HCT116 (cell line): ENCODE measurements around the gene B3GNT5. TPM values are rescaled to one million over a fixed set of nuclear protein-coding genes. Genes with fewer than 3 reads are reported as not detected.

Experiments used
- ATAC-seq: fragments of 200-7000 bp; cut with Tn5 transposase; 2 replicates; pipeline ENCODE4 v1.9.1; 2020; ENCODE audit warnings: mild to moderate bottlenecking, moderate library complexity
- BruUV-seq: library from RNA; stranded (reverse); fragments of 400-500 nt; replicated peaks from 2 replicates; lab custom pipeline; 2021; lab: Mats Ljungman, UMichigan
- CTCF ChIA-PET: fragments of 300-600 bp; sonication (Branson Sonifier 250); formaldehyde crosslinking; loops from one replicate; lab custom pipeline; 2021; ENCODE audit warnings: antibody characterized with exemption; lab: Charles Lee
- POLR2A ChIA-PET: fragments of 300-600, 350-600 bp; sonication (Branson Sonifier 250); formaldehyde crosslinking; loops from one replicate; lab custom pipeline; 2021; ENCODE audit warnings: antibody characterized with exemption; lab: Charles Lee
- RAD21 ChIA-PET, 2 experiments: fragments of 300-600 bp; sonication (Branson Sonifier 250); formaldehyde crosslinking; loops; one replicate each; lab custom pipeline; 2023; ENCODE audit warnings: low total read pairs in 2 of 2; ENCODE audit not compliant: uncharacterized antibody in 2 of 2, unreplicated experiment in 2 of 2, low non-redundant PET in 1 of 2; lab: Charles Lee
- DNase-seq: peaks from one replicate; pipeline ENCODE4 v3.0.0-alpha.2; 2010; ENCODE audit warnings: low read depth, low spot score
- H2AFZ ChIP-seq: fragments of 200-600 bp; shearing (Covaris generic), sonication (generic); 2 replicates; pipeline ENCODE4 v1.6.1; 2017; ENCODE audit warnings: low read depth, mixed run types, mixed read lengths, antibody characterized with exemption, low read length; ENCODE audit not compliant: poor library complexity, severe bottlenecking
- H3K27ac ChIP-seq: 2 replicates; pipeline ENCODE4 v1.5.1; 2012; ENCODE audit warnings: low read depth, low read length
- H3K27me3 ChIP-seq: fragments of 200-600 bp; sonication (generic); 2 replicates; pipeline ENCODE4 v1.6.1; 2016; ENCODE audit warnings: mixed run types, low read length, mixed read lengths; ENCODE audit not compliant: insufficient read depth
- H3K36me3 ChIP-seq, 2 experiments: fragments of 200-500 bp in 1 of 2; fragments of 200-600 bp in 1 of 2; sonication (Bioruptor generic) in 1 of 2; sonication (generic) in 1 of 2; 2 replicates each; pipeline versions ENCODE4 v1.5.1 to v1.6.1; 2014 to 2016; ENCODE audit warnings: low read length in 2 of 2, inconsistent platforms in 1 of 2, mixed read lengths in 1 of 2, mixed run types in 1 of 2; ENCODE audit not compliant: insufficient read depth in 2 of 2, control insufficient read depth in 1 of 2
- H3K4me1 ChIP-seq, 2 experiments: fragments of 200-600 bp in 1 of 2; sonication (generic) in 1 of 2; 2 replicates each; pipeline versions ENCODE4 v1.5.1 to v1.6.1; 2012 to 2017; ENCODE audit warnings: low read length in 2 of 2, inconsistent platforms in 1 of 2, mild to moderate bottlenecking in 1 of 2, mixed read lengths in 1 of 2, mixed run types in 1 of 2, moderate library complexity in 1 of 2; ENCODE audit not compliant: insufficient read depth in 2 of 2, control insufficient read depth in 1 of 2
- H3K4me2 ChIP-seq: fragments of 200-600 bp; sonication (generic); 2 replicates; pipeline ENCODE4 v1.6.1; 2017; ENCODE audit warnings: mixed run types, low read length, mixed read lengths
- H3K4me3 ChIP-seq, 2 experiments: fragments of 200-600 bp in 1 of 2; sonication (generic) in 1 of 2; replicated peaks in 1 of 2; 2 replicates each; pipeline ENCODE4 v1.5.1; 2011 to 2016; ENCODE audit warnings: low read length in 2 of 2, control low read depth in 1 of 2, low read depth in 1 of 2, mild to moderate bottlenecking in 1 of 2, mixed read lengths in 1 of 2, mixed run types in 1 of 2
- H3K79me2 ChIP-seq: fragments of 200-600 bp; sonication (generic); 2 replicates; pipeline ENCODE4 v1.6.1; 2017; ENCODE audit warnings: mild to moderate bottlenecking, mixed run types, low read length, moderate library complexity, mixed read lengths; ENCODE audit not compliant: insufficient read depth
- H3K9ac ChIP-seq: fragments of 200-600 bp; sonication (generic); 2 replicates; pipeline ENCODE4 v1.6.1; 2016; ENCODE audit warnings: low read length, mixed read lengths
- H3K9me2 ChIP-seq: fragments of 200-600 bp; sonication (generic), shearing (Covaris generic); 2 replicates; pipeline ENCODE4 v1.6.1; 2017; ENCODE audit warnings: mixed run types, mild to moderate bottlenecking, moderate library complexity; ENCODE audit not compliant: insufficient read depth
- H3K9me3 ChIP-seq, 2 experiments: fragments of 200-500 bp in 1 of 2; fragments of 200-600 bp in 1 of 2; sonication (Bioruptor generic) in 1 of 2; sonication (generic) in 1 of 2; 2 replicates each; pipeline ENCODE4 v1.6.1; 2014 to 2017; ENCODE audit warnings: low read length in 2 of 2, mixed read lengths in 2 of 2, inconsistent platforms in 1 of 2, low read depth in 1 of 2, mild to moderate bottlenecking in 1 of 2, mixed run types in 1 of 2, moderate library complexity in 1 of 2; ENCODE audit not compliant: control insufficient read depth in 1 of 2, insufficient read depth in 1 of 2
- H4K20me1 ChIP-seq: fragments of 200-600 bp; sonication (generic), shearing (Covaris generic); 2 replicates; pipeline ENCODE4 v1.6.1; 2017; ENCODE audit warnings: mixed run types, mild to moderate bottlenecking, moderate library complexity; ENCODE audit not compliant: insufficient read depth
- CBX3 ChIP-seq: IDR thresholded peaks from 2 replicates; pipeline ENCODE4 v1.6.1; 2012; ENCODE audit warnings: low read depth
- CEBPB ChIP-seq: IDR thresholded peaks from 2 replicates; pipeline ENCODE4 v1.6.1; 2012; ENCODE audit warnings: low read depth
- EZH2 ChIP-seq: fragments of 200-600 bp; sonication (generic); IDR thresholded peaks from 2 replicates; pipeline ENCODE4 v1.6.1; 2017; ENCODE audit warnings: antibody characterized with exemption, mixed run types
- RAD21 ChIP-seq: IDR thresholded peaks from 2 replicates; pipeline ENCODE4 v1.6.1; 2012; ENCODE audit warnings: low read depth, mild to moderate bottlenecking
- SP1 ChIP-seq: IDR thresholded peaks from 2 replicates; pipeline ENCODE4 v1.6.1; 2012; ENCODE audit warnings: low read depth
- TCF7L2 ChIP-seq: IDR thresholded peaks from 2 replicates; pipeline ENCODE4 v1.7.0; 2011; ENCODE audit warnings: borderline replicate concordance, inconsistent platforms; ENCODE audit not compliant: insufficient read depth, insufficient read length; ENCODE audit errors: extremely low read depth
- ZFX ChIP-seq: fragments of 450-650 bp; IDR thresholded peaks from 2 replicates; pipeline ENCODE4 v1.6.1; 2017
- intact Hi-C: fragments of 100-400 bp; cut with micrococcal nuclease; formaldehyde crosslinking; loops from 2 replicates; pipeline ENCODE4 v1.10.0; 2022
- total RNA-seq: library from RNA; stranded (reverse); gene quantifications from one replicate; pipeline ENCODE4 v1.2.1, GENCODE V29; 2021; ENCODE audit not compliant: unreplicated experiment
- TF ChIP-seq, protein P1 (sequence below), 3 experiments: fragments of 200-600 bp in 1 of 3; sonication (generic) in 1 of 3; IDR thresholded peaks in 2 of 3; conservative IDR thresholded peaks in 1 of 3; 2 replicates each; pipeline ENCODE4 v1.5.1; 2012 to 2017; ENCODE audit warnings: low read depth in 2 of 3, low read length in 2 of 3, antibody characterized with exemption in 1 of 3, borderline replicate concordance in 1 of 3, control low read depth in 1 of 3, mild to moderate bottlenecking in 1 of 3, mixed read lengths in 1 of 3, mixed run types in 1 of 3, moderate library complexity in 1 of 3; ENCODE audit not compliant: insufficient read depth in 1 of 3
- TF ChIP-seq, protein P2 (sequence below): IDR thresholded peaks from 2 replicates; pipeline ENCODE4 v1.6.1; 2012
- TF ChIP-seq, protein P3 (sequence below): IDR thresholded peaks from 2 replicates; pipeline ENCODE4 v1.6.1; 2011; ENCODE audit warnings: mild to moderate bottlenecking, low read length, moderate library complexity; ENCODE audit not compliant: insufficient replicate concordance; ENCODE audit errors: extremely low read depth

Gene B3GNT5
- total RNA-seq, 1 experiment from 2014 or later: 25.3 TPM

DNA sequence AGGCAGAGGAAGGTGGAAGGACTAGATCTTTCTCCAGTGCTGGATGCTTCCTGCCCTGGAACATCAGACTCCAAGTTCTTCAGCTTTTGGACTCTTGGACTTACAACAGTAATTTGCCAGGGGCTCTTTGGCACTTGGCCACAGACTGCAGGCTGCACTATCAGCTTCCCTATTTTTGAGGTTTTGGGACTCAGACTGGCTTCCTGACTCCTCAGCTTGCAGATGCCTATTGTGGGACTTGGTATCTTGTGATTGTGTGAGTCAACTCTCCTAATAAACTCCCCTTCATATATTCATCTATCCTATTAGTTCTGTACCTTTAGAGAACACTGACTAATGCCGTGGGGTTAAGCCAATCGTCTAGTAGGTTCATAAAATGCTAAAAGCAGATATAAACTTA, 8.8 kb upstream of the B3GNT5 start (continued):
- TF ChIP-seq TCF7L2 (no peak), CBX3 (no peak)
- TF ChIP-seq, protein P1, sequence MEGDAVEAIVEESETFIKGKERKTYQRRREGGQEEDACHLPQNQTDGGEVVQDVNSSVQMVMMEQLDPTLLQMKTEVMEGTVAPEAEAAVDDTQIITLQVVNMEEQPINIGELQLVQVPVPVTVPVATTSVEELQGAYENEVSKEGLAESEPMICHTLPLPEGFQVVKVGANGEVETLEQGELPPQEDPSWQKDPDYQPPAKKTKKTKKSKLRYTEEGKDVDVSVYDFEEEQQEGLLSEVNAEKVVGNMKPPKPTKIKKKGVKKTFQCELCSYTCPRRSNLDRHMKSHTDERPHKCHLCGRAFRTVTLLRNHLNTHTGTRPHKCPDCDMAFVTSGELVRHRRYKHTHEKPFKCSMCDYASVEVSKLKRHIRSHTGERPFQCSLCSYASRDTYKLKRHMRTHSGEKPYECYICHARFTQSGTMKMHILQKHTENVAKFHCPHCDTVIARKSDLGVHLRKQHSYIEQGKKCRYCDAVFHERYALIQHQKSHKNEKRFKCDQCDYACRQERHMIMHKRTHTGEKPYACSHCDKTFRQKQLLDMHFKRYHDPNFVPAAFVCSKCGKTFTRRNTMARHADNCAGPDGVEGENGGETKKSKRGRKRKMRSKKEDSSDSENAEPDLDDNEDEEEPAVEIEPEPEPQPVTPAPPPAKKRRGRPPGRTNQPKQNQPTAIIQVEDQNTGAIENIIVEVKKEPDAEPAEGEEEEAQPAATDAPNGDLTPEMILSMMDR (IDR thresholded peaks at IDR 0.05 in 2 of 3, conservative IDR thresholded peaks at IDR 0.05 in 1 of 3; ENCODE audit: borderline replicate concordance in 1 of 3, insufficient read depth in 1 of 3, low read depth in 2 of 3, low read length in 2 of 3): no peak

DNA sequence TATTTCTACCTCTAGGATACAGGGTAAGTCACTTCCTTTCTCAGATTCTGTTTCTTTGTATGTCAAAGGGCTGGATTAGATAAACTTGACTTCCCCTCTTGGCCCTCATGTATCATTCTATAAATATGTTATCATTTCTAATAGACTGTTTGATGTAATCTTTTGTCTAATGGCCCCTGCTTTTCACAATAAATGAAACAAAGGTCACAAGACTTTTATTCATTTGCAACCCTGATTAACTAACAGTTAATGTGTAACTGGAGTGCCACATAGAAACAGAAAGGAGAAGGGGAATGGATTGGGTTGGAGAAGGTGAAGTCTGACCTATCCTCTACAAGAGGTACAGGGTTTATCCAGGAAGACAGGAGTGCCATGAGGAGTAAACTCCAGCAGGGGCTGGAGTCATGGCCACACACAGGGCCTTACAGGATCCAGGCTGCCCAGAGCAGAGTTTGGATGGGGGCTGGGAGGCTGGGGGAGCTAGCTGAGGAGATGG, 8.0 kb upstream of the B3GNT5 start:
- ChIA-PET CTCF (no interaction called here), RAD21 (no interaction called here), POLR2A (no interaction called here)
- H4K20me1 ChIP-seq: no peaks in the 10 kb centered on the region
- intact Hi-C loops: no loop called here
- no peak overlapping the region for H3K4me2 ChIP-seq
- DNase-seq: no peak
- H3K27me3 ChIP-seq: no peaks in the 10 kb centered on the region
- no peak overlapping the region for H3K9ac ChIP-seq
- TF ChIP-seq RAD21 (no peak), CEBPB (no peak), CBX3 (no peak), EZH2 (no peak), SP1 (no peak), ZFX (no peak)
- TF ChIP-seq, protein P2, sequence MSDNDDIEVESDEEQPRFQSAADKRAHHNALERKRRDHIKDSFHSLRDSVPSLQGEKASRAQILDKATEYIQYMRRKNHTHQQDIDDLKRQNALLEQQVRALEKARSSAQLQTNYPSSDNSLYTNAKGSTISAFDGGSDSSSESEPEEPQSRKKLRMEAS: no peak
- TF ChIP-seq, protein P3, sequence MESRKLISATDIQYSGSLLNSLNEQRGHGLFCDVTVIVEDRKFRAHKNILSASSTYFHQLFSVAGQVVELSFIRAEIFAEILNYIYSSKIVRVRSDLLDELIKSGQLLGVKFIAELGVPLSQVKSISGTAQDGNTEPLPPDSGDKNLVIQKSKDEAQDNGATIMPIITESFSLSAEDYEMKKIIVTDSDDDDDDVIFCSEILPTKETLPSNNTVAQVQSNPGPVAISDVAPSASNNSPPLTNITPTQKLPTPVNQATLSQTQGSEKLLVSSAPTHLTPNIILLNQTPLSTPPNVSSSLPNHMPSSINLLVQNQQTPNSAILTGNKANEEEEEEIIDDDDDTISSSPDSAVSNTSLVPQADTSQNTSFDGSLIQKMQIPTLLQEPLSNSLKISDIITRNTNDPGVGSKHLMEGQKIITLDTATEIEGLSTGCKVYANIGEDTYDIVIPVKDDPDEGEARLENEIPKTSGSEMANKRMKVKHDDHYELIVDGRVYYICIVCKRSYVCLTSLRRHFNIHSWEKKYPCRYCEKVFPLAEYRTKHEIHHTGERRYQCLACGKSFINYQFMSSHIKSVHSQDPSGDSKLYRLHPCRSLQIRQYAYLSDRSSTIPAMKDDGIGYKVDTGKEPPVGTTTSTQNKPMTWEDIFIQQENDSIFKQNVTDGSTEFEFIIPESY: no peak
- no peak overlapping the region for H2AFZ ChIP-seq
- no peaks in the 10 kb centered on the region for H3K4me1 ChIP-seq
- no peak overlapping the region for H3K4me3 ChIP-seq
- ATAC-seq: peak; percentile 74
- no peaks in the 10 kb centered on the region for H3K79me2 ChIP-seq
- no peaks in the 10 kb centered on the region for H3K9me2 ChIP-seq
- no TSS peak for BruUV-seq
- peaks cover 6 to 9% of the 10 kb centered on the region in 2 experiments; a peak in 2 of 4 replicates for H3K9me3 ChIP-seq
- no peak overlapping the region for H3K27ac ChIP-seq
- H3K36me3 ChIP-seq: no peaks in the 10 kb centered on the region
